HCEC 1CT (cell line): Measurements from ENCODE around the gene HCN3.
A peak's percentile ranks its signal among the peaks of the same experiment; 100 is the strongest.

Experiments
- DNase-seq: peaks from one replicate; pipeline ENCODE4 v3.0.0-alpha.2; 2017

The HCN3 gene

DNA sequence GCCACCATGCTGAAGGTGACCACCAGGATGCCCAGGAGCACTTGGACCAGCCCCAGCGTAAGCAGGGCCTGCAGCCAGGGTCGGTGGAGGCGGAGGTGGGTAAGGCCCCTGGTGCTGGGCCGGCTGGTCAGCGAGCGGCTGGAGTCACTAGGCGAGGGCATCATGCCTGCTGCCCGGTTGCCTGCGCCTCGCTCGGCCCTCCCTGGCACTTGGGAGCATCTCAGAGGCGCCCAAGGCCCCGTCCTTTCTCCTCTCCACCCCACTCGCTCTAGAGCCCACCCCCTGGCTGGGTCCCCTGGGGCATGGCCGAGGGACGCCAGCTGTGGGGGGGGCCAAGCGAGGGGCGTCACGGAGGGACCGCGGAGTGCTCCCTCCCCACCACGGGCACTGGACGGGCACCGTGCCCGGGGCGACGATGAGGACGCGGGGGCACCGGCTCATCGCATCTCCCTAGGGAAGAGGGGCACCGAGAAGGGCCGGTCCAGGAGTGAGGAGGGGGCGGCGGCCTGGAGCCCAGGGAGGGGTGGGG lies 22.5 kb upstream of the HCN3 start:
- DNase-seq: no peak

- peak; percentile 80 for DNase-seq
Observed at GRCh38 chr1:155255243-155256007, 21.8 kb upstream of the HCN3 start, which contains the start of gene ENTREP3. Gene ENTREP3 (minus strand): TSS chr1:155255483. CDS start chr1:155254877, 606 bp downstream.

DNA sequence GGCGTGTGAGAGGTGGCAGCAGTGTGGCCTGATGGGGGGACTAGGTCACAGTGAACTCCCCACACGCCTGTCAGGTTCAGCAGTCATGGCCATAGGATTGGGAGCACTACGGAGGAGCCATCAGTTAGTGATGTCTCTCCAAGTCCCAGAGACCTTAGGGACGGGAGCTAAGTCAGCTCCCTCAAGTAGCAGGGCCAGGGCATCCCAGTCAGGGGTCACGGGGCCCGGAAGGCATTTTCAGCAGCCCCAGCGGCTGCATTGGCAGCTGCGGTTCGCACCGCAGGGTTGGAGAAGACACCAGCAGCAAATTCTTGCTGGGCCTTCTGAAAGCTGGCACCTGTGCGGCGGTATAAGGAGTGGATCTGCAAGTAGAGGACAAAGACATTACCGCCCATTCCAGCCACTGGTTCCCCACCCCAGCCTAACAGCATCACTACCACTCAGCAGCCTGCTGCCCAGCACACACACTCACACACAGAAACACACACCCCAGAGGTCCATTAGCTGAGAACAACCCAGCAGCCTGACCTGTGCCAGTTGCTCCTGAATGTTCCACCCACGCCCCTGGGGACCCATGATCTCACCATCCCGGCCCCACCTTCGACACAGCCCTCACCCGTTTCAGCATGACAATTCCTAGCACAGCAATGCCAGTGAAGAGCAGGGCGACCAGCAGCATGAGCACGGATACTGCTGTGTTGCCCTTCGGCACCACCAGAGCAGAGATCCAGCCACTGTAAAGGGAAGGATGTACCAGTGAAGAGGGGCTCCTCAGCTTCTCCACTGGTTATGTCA lies 21.0 kb upstream of the HCN3 start:
- DNase-seq: no peak

DNA sequence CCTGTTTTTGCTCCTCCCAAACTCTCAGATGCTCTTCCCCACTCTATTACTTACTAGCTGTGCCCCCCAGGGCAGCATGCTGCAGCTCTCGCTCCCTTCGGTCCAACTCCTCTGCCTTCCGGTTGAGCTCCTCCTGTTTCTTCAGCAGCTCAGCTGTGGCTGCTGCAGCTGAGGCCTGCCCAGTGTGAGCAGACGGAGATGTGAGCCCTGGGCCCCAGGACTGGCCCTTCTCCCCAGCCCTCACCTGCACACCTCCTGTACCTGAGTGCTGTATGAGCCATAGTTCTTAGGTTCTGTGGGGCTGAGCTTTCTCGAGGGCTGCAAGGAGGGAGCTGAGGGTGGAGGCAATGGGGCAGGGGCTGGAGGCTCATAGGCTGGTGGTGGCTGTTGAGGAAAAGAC lies 17.0 kb upstream of the HCN3 start:
- DNase-seq: no peak

DNA sequence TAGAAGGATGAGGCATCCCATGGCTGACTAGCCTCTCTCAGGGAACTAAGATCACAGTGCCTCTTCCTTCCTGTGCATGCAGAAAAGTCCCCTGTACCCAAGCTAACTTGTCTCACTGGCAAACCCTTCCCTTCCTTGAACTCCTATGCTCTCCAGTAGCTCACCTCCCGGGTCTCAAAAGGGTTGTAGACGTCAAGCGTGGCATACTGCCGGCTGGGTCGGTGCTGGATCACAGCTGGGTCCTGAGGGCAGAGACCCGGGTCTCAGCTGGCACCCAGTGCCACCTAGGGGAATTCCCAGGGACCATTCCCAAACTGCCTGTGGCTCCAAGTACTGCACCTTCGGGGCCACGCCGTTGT lies 15.8 kb upstream of the HCN3 start:
- no peak for DNase-seq

- peak; percentile 99 for DNase-seq
Observed at GRCh38 chr1:155261852-155262673, 15.2 kb upstream of the HCN3 start, which contains the start of gene SCAMP3. Gene SCAMP3 (minus strand): TSS chr1:155262360. CDS start chr1:155262151, 209 bp downstream.

DNA sequence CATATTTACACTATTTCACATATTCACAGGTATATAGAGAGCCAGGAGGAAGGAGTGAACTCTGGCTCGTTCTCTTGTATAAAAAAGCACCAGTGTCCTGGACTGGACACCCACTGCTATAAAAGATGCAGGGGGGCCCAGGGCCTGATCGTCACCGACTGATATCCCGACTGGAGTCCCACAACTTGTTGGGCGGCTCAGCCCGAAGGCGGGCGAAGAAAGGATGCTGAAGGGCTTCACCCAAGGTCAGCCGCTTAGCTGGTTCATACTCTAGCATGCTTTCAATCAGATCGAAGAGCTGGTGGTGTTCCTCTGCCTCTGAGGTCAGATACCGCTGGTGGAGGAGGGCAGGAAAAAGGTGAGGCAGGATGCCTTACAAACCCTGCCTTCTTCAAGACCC lies 14.2 kb upstream of the HCN3 start:
- no peak for DNase-seq

DNA sequence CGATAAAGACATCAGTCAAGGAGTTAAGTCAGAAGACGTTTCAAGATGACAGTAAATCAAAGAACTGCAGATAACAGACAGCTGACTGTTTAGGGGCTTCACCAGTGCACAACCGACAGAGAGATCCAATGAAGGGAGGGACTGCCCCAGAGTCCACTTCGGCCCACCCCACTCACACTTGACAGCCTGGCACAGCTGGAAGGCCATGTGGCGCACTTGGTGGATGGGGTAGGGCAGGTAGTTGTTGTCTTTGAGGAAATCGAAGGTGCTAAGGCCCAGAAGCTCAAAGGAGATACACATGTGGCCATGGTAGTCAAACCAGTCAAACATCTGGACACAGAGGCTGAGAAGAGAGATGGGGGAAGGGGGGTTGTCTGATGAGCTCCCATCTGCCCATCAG lies 10.7 kb upstream of the HCN3 start:
- no peak for DNase-seq

GRCh38 chr1:155267373-155267772 lies 9.9 kb upstream of the HCN3 start:
- no peak for DNase-seq

GRCh38 chr1:155268630-155269029 lies 8.6 kb upstream of the HCN3 start:
- no peak for DNase-seq

GRCh38 chr1:155269381-155269780 lies 7.9 kb upstream of the HCN3 start:
- no peak for DNase-seq

DNA sequence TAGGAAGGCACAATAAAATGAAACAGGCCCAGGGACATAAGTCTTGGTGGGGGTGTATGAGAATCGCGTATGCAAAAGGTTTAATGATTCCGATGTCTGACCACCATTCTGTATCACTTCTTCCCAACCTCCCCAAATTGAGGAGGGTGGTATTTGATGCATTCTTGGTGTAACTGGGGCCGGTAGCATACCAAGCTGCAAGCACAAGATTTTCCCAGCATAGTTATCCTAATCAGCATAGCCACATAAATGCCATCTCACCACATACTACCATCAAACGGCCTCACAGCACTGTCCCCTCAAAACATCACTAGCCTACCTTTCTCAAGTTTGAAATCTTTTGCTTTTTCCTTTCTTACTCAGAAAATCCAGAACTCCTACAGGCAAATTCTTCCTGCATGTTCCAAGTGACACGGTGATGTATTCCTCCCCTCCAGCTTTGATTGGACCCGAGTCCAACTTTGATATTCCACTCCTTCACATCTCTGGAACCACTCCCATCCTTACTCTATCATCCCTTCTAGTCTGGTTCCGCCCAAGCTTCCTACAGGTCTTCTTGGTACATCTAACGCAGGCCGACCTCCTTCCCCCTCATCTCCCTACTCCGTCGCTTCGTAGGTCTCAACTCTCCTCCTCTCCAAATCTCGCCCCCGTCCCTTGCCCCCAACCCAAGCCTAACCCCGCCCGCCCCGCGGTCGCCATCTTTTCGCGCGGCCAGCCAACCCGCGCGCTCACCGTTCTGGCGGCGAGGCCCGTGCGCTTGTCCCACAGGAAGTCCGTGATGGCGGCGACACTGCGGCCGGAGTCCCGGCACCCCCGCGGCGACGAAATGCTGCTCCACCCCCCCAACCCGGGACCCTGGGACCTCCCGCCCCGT lies 4.6 kb upstream of the HCN3 start:
- DNase-seq: peak; percentile 35

- DNase-seq: peak; percentile 93
Observed at GRCh38 chr1:155273343-155274245, 3.7 kb upstream of the HCN3 start, which contains the start of gene CLK2. Gene CLK2 (minus strand): TSS chr1:155273504. CDS start chr1:155270977, 2,527 bp downstream.

GRCh38 chr1:155277902-155278688 lies 832 bp downstream of the HCN3 start:
- peak; percentile 34 for DNase-seq

DNA sequence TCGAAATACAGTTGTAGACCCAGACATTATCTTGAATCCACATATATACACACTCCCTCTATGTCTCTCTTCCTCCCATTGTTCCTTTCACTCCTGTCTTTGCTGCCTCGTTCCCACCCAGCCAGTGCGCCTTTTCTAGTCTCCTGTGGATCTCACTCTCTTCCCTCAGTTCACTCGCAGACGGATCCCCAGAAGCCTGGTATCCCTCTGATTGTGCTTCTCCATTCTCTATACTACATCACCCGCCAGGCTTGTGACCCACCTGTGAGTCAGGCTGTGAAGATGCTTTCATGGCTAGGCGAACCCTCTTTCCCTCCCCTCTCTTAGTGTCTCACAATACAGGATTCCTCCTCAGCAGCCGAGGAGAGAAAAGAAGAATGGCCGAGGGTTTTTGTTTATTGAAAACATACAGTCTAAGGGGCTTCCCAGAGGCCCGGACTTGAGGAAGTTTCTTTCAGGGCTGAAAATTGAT lies 1.5 kb downstream of the HCN3 start:
- peak; percentile 39 for DNase-seq

- DNase-seq: no peak
Observed at GRCh38 chr1:155279268-155279667, 2.0 kb downstream of the HCN3 start.

DNA sequence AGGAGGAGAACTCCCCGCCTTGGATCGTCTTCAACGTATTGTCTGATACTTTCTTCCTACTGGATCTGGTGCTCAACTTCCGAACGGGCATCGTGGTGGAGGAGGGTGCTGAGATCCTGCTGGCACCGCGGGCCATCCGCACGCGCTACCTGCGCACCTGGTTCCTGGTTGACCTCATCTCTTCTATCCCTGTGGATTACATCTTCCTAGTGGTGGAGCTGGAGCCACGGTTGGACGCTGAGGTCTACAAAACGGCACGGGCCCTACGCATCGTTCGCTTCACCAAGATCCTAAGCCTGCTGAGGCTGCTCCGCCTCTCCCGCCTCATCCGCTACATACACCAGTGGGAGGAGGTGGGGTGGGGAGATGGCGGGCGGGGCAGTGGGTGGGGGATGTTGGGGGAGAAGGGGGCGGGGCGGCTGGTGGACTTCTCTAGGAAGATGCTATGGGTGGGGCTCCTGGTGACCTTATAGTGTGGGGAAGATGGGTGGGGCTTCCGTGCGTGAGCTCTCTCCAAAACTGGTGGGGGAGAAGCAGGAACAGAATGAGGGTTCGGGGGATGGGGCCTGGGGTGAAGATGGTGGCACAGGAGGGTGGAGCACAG lies 5.3 kb downstream of the HCN3 start:
- no peak for DNase-seq

GRCh38 chr1:155284476-155284875 lies 7.2 kb downstream of the HCN3 start:
- no peak for DNase-seq

- no peak for DNase-seq
Observed at GRCh38 chr1:155285063-155285462, 7.8 kb downstream of the HCN3 start.
